ENCODE data around the gene CDS1.

GRCh38 chr4:84631573-84631972 lies 48.6 kb downstream of the CDS1 start:
- TF ChIP-seq EZH2 (IDR thresholded peaks at IDR 0.05; ENCODE audit: borderline replicate concordance, control insufficient read depth, low read depth, low read length): no peak
- TF ChIP-seq CTCF (IDR thresholded peaks at IDR 0.05 in 2 of 3, conservative IDR thresholded peaks at IDR 0.05 in 1 of 3; ENCODE audit: control insufficient read depth in 2 of 3, extremely low read depth in 1 of 3, insufficient read depth in 1 of 3, low read depth in 3 of 3, low read length in 3 of 3): no peak
- TF ChIP-seq SREBF2 (IDR thresholded peaks at IDR 0.05; ENCODE audit: low read length): no peak
- TF ChIP-seq ZBTB11 (CRISPR knock-in tag; IDR thresholded peaks at IDR 0.05): no peak
- no peak for TF ChIP-seq BCL11A (IDR thresholded peaks at IDR 0.05; ENCODE audit: low read depth, low read length)
- TF ChIP-seq FOXK2 (IDR thresholded peaks at IDR 0.05): no peak
- TF ChIP-seq POLR2AphosphoS5 (IDR thresholded peaks at IDR 0.05; ENCODE audit: low read length): no peak
- no peak for TF ChIP-seq SIX5 (IDR thresholded peaks at IDR 0.05; ENCODE audit: low read depth, low read length, severe bottlenecking)
- no peak for TF ChIP-seq ATF7 (IDR thresholded peaks at IDR 0.05; ENCODE audit: low read depth)
- no peak for TF ChIP-seq BMI1 (IDR thresholded peaks at IDR 0.05; ENCODE audit: borderline replicate concordance)
- no peak for TF ChIP-seq BCLAF1 (IDR thresholded peaks at IDR 0.05)
- no peak for TF ChIP-seq GABPA (IDR thresholded peaks at IDR 0.05; ENCODE audit: low read depth)
